GM19324 (cell line): ENCODE measurements around the gene ERC2.

Experiments used
- ATAC-seq: cut with Tn5 transposase; IDR thresholded peaks from one replicate; pipeline ENCODE4 v1.9.1; 2021; ENCODE audit warnings: mild to moderate bottlenecking, moderate library complexity; ENCODE audit not compliant: unreplicated experiment, low FRiP score

The ERC2 gene

GRCh38 chr3:56197259-56197965, 270.9 kb downstream of the ERC2 start:
- ATAC-seq: no peak

GRCh38 chr3:56196700-56197099, 271.6 kb downstream of the ERC2 start:
- no peak for ATAC-seq

- no peak for ATAC-seq
Measured at GRCh38 chr3:56193519-56193918, 274.7 kb downstream of the ERC2 start.

GRCh38 chr3:56192001-56192400, 276.3 kb downstream of the ERC2 start:
- ATAC-seq: no peak

GRCh38 chr3:56190771-56191305, 277.4 kb downstream of the ERC2 start:
- ATAC-seq: no peak

GRCh38 chr3:56190130-56190529, 278.1 kb downstream of the ERC2 start:
- ATAC-seq: no peak

GRCh38 chr3:56189536-56189935, 278.7 kb downstream of the ERC2 start:
- no peak for ATAC-seq

GRCh38 chr3:56188201-56188600, 280.1 kb downstream of the ERC2 start:
- no peak for ATAC-seq

GRCh38 chr3:56187051-56187450, 281.2 kb downstream of the ERC2 start:
- ATAC-seq: no peak

- no peak for ATAC-seq
Measured at GRCh38 chr3:56185827-56186226, 282.4 kb downstream of the ERC2 start.

- no peak for ATAC-seq
Measured at GRCh38 chr3:56183529-56183928, 284.7 kb downstream of the ERC2 start.

- no peak for ATAC-seq
Measured at GRCh38 chr3:56180433-56180832, 287.8 kb downstream of the ERC2 start.

- ATAC-seq: no peak
Measured at GRCh38 chr3:56173601-56174000, 294.7 kb downstream of the ERC2 start.

GRCh38 chr3:56164436-56164835, 303.8 kb downstream of the ERC2 start:
- ATAC-seq: no peak

GRCh38 chr3:56157693-56158362, 310.4 kb downstream of the ERC2 start:
- ATAC-seq: peak; percentile 60

GRCh38 chr3:56154297-56154696, 314.0 kb downstream of the ERC2 start:
- ATAC-seq: no peak

- ATAC-seq: no peak
Measured at GRCh38 chr3:56147354-56147753, 320.9 kb downstream of the ERC2 start.

- no peak for ATAC-seq
Measured at GRCh38 chr3:56145410-56145809, 322.9 kb downstream of the ERC2 start.

GRCh38 chr3:56144805-56145204, 323.5 kb downstream of the ERC2 start:
- ATAC-seq: no peak

GRCh38 chr3:56137415-56137814, 330.9 kb downstream of the ERC2 start:
- ATAC-seq: no peak

GRCh38 chr3:56136514-56136913, 331.8 kb downstream of the ERC2 start:
- ATAC-seq: no peak

GRCh38 chr3:56135941-56136340, 332.3 kb downstream of the ERC2 start:
- no peak for ATAC-seq
